Nephron progenitor cell (in vitro differentiated cells): ENCODE results near the gene LRRC8C.

ENCODE experiments used
- DNase-seq: peaks from one replicate; pipeline ENCODE4 v3.0.0; 2021
- H3K27ac Mint-ChIP-seq: 2 replicates; pipeline ENCODE4 v1.8.0; 2021; ENCODE audit warnings: mild to moderate bottlenecking, moderate library complexity, mixed read lengths
- H3K27me3 Mint-ChIP-seq: 2 replicates; pipeline ENCODE4 v1.8.0; 2021; ENCODE audit warnings: mild to moderate bottlenecking, low read depth, mixed read lengths; ENCODE audit not compliant: poor library complexity
- H3K36me3 Mint-ChIP-seq: 2 replicates; pipeline ENCODE4 v1.8.0; 2021; ENCODE audit warnings: low read depth, mixed read lengths
- H3K4me1 Mint-ChIP-seq: 2 replicates; pipeline ENCODE4 v1.8.0; 2021; ENCODE audit warnings: mixed read lengths
- H3K4me3 Mint-ChIP-seq: 2 replicates; pipeline ENCODE4 v1.8.0; 2021; ENCODE audit warnings: mild to moderate bottlenecking, moderate library complexity, mixed read lengths
- H3K9me3 Mint-ChIP-seq: 2 replicates; pipeline ENCODE4 v1.8.0; 2021; ENCODE audit warnings: mild to moderate bottlenecking, moderate library complexity, mixed read lengths
- CTCF ChIP-seq: fragments of 200-600 bp; sonication (generic); IDR thresholded peaks from 2 replicates; pipeline ENCODE4 v1.5.0; 2021; ENCODE audit warnings: antibody characterized with exemption

Gene LRRC8C

GRCh38 chr1:89659322-89660081 is 26.6 kb downstream of the LRRC8C start:
- H3K4me1 Mint-ChIP-seq: no peaks in the 10 kb centered on the region
- no peak overlapping the region for H3K27ac Mint-ChIP-seq
- no peak for DNase-seq
- H3K9me3 Mint-ChIP-seq: peaks cover 14% of the 10 kb centered on the region
- H3K4me3 Mint-ChIP-seq: no peak overlapping the region
- peaks cover under 1% of the 10 kb centered on the region for H3K27me3 Mint-ChIP-seq
- peaks cover 5% of the 10 kb centered on the region for H3K36me3 Mint-ChIP-seq
- TF ChIP-seq CTCF: no peak

GRCh38 chr1:89660224-89661061 is 27.5 kb downstream of the LRRC8C start:
- H3K9me3 Mint-ChIP-seq: peaks cover 22% of the 10 kb centered on the region
- H3K4me3 Mint-ChIP-seq: no peak overlapping the region
- no peak for TF ChIP-seq CTCF
- H3K36me3 Mint-ChIP-seq: peaks cover 11% of the 10 kb centered on the region
- H3K4me1 Mint-ChIP-seq: no peaks in the 10 kb centered on the region
- peaks cover 4% of the 10 kb centered on the region for H3K27me3 Mint-ChIP-seq
- no peak overlapping the region for H3K27ac Mint-ChIP-seq
- no peak for DNase-seq

- H3K9me3 Mint-ChIP-seq: peaks cover 22% of the 10 kb centered on the region
- no peak overlapping the region for H3K4me3 Mint-ChIP-seq
- H3K27ac Mint-ChIP-seq: no peak overlapping the region
- peaks cover 8% of the 10 kb centered on the region for H3K27me3 Mint-ChIP-seq
- H3K4me1 Mint-ChIP-seq: no peaks in the 10 kb centered on the region
- TF ChIP-seq CTCF: no peak
- DNase-seq: no peak
- peaks cover 11% of the 10 kb centered on the region for H3K36me3 Mint-ChIP-seq
Observed at GRCh38 chr1:89665941-89666340, 33.0 kb downstream of the LRRC8C start.

GRCh38 chr1:89666640-89667039 is 33.7 kb downstream of the LRRC8C start:
- H3K9me3 Mint-ChIP-seq: peaks cover 22% of the 10 kb centered on the region
- no peak for DNase-seq
- no peaks in the 10 kb centered on the region for H3K4me1 Mint-ChIP-seq
- H3K27ac Mint-ChIP-seq: no peak overlapping the region
- no peak overlapping the region for H3K4me3 Mint-ChIP-seq
- peaks cover 11% of the 10 kb centered on the region for H3K36me3 Mint-ChIP-seq
- TF ChIP-seq CTCF: no peak
- peaks cover 8% of the 10 kb centered on the region for H3K27me3 Mint-ChIP-seq

- DNase-seq: no peak
- H3K27ac Mint-ChIP-seq: no peak overlapping the region
- H3K4me3 Mint-ChIP-seq: no peak overlapping the region
Observed at GRCh38 chr1:89667691-89668090, 34.8 kb downstream of the LRRC8C start.

More at GRCh38 chr1:89667691-89668090, 34.8 kb downstream of the LRRC8C start:
- Mint-ChIP-seq H3K27me3 (peaks cover 8% of the 10 kb centered on the region), H3K9me3 (peaks cover 22% of the 10 kb centered on the region), H3K4me1 (no peaks in the 10 kb centered on the region), H3K36me3 (peaks cover 11% of the 10 kb centered on the region)
- no peak for TF ChIP-seq CTCF
